Fibroblast of the aortic adventitia (primary cell): Measurements from ENCODE around the gene ACAP1. TPM values are rescaled to one million over a fixed set of nuclear protein-coding genes. Genes with fewer than 3 reads are reported as not detected.

Experiments
- DNase-seq: peaks from one replicate; pipeline ENCODE4 v3.0.0-alpha.2; 2010; ENCODE audit warnings: low read depth
- H3K4me3 ChIP-seq: 2 replicates; pipeline ENCODE4 v1.5.1; 2011; ENCODE audit warnings: low read depth, mild to moderate bottlenecking, control low read depth, low read length, moderate library complexity
- CTCF ChIP-seq: IDR thresholded peaks from 2 replicates; pipeline ENCODE4 v1.5.1; 2011; ENCODE audit warnings: mild to moderate bottlenecking, low read length, control low read depth, inconsistent platforms; ENCODE audit not compliant: insufficient read depth
- total RNA-seq: library from RNA; depleted of rRNA; stranded (reverse); fragments of >200 nt; gene quantifications from 2 replicates; pipeline ENCODE4 v1.2.3, GENCODE V29; 2012; ENCODE audit warnings: low replicate concordance

ACAP1 gene
- total RNA-seq, 1 donor = 0.72 TPM

GRCh38 chr17:7317161-7317803, 19.0 kb upstream of the ACAP1 start:
- H3K4me3 ChIP-seq = no peak overlapping the region
- no peak for TF ChIP-seq CTCF
- no peak for DNase-seq

GRCh38 chr17:7318121-7318860, 18.0 kb upstream of the ACAP1 start:
- no peak for DNase-seq
- no peak for TF ChIP-seq CTCF
- H3K4me3 ChIP-seq = no peak overlapping the region

- no peak for TF ChIP-seq CTCF
- no peak overlapping the region for H3K4me3 ChIP-seq
- DNase-seq = no peak
These were observed 14.9 kb upstream of the ACAP1 start for GRCh38 chr17:7321466-7321865.

- no peak for DNase-seq
- no peak overlapping the region for H3K4me3 ChIP-seq
- TF ChIP-seq CTCF = no peak
These were observed 13.7 kb upstream of the ACAP1 start for GRCh38 chr17:7322520-7323194.

- H3K4me3 ChIP-seq = no peak overlapping the region
- peak; percentile 31 for DNase-seq
- peak; percentile 92 for TF ChIP-seq CTCF
These were observed 12.4 kb upstream of the ACAP1 start for GRCh38 chr17:7323731-7324437.

GRCh38 chr17:7324438-7324779, 11.9 kb upstream of the ACAP1 start:
- no peak for TF ChIP-seq CTCF
- DNase-seq = no peak

More at GRCh38 chr17:7324438-7324779, 11.9 kb upstream of the ACAP1 start:
- H3K4me3 ChIP-seq = no peak overlapping the region
